CD4-positive, alpha-beta T cell (primary cell): Measurements from ENCODE around the gene HK3. TPM values are rescaled to one million over a fixed set of nuclear protein-coding genes. Genes with fewer than 3 reads are reported as not detected.

ENCODE experiments used
- ATAC-seq: fragments of 200-7000 bp; cut with Tn5 transposase; one replicate; pipeline ENCODE4 v1.10.0; 2022; ENCODE audit warnings: mild to moderate bottlenecking; ENCODE audit not compliant: poor library complexity
- CTCF ChIA-PET: fragments of 350-600 bp; sonication (Branson Sonifier 250); formaldehyde crosslinking; loops from one replicate; lab custom pipeline; 2021; ENCODE audit warnings: antibody characterized with exemption, inconsistent platforms; lab: Charles Lee
- POLR2A ChIA-PET: fragments of 350-600 bp; sonication (Branson Sonifier 250); formaldehyde crosslinking; loops from one replicate; lab custom pipeline; 2021; ENCODE audit warnings: antibody characterized with exemption, inconsistent platforms; lab: Charles Lee
- DNase-seq, 14 experiments: peaks; one replicate each; pipeline ENCODE4 v3.0.0-alpha.2; 2013 to 2020; ENCODE audit warnings: mixed read lengths in 2 of 14
- H3K27ac ChIP-seq, 2 donors: one replicate each; pipeline versions ENCODE4 v1.5.1 to v1.7.0; 2013; ENCODE audit warnings: low read length in 2 of 2, low read depth in 1 of 2, mild to moderate bottlenecking in 1 of 2
- H3K27me3 ChIP-seq, 2 experiments: 1 replicate in 1 of 2; 2 replicates in 1 of 2; pipeline versions ENCODE4 v1.6.1 to v1.7.0; 2013; ENCODE audit warnings: low read length in 2 of 2, control low read depth in 1 of 2, mild to moderate bottlenecking in 1 of 2, moderate library complexity in 1 of 2; ENCODE audit not compliant: insufficient read depth in 2 of 2, control insufficient read depth in 1 of 2
- H3K36me3 ChIP-seq: one replicate; pipeline ENCODE4 v1.6.1; 2013; ENCODE audit warnings: low read length, control low read depth; ENCODE audit not compliant: insufficient read depth
- H3K4me1 ChIP-seq: one replicate; pipeline ENCODE4 v1.6.1; 2013; ENCODE audit warnings: low read length, control low read depth; ENCODE audit not compliant: insufficient read depth
- H3K4me3 ChIP-seq: one replicate; pipeline ENCODE4 v1.5.1; 2013; ENCODE audit warnings: mild to moderate bottlenecking, low read length, moderate library complexity
- H3K9me3 ChIP-seq, 2 experiments: 1 replicate in 1 of 2; 2 replicates in 1 of 2; pipeline versions ENCODE4 v1.6.1 to v1.7.0; 2013; ENCODE audit warnings: low read length in 2 of 2, mild to moderate bottlenecking in 2 of 2, control low read depth in 1 of 2, moderate library complexity in 1 of 2; ENCODE audit not compliant: control insufficient read depth in 1 of 2, insufficient read depth in 1 of 2
- H3K27ac Mint-ChIP-seq: one replicate; pipeline ENCODE4 v1.8.0; 2020; ENCODE audit warnings: mixed read lengths
- H3K27me3 Mint-ChIP-seq: one replicate; pipeline ENCODE4 v1.8.0; 2021; ENCODE audit warnings: mixed read lengths
- H3K36me3 Mint-ChIP-seq: one replicate; pipeline ENCODE4 v1.8.0; 2021; ENCODE audit warnings: low read depth, mixed read lengths
- H3K4me1 Mint-ChIP-seq: one replicate; pipeline ENCODE4 v1.8.0; 2021; ENCODE audit warnings: low read depth, mixed read lengths
- H3K4me3 Mint-ChIP-seq: one replicate; pipeline ENCODE4 v1.8.0; 2020; ENCODE audit warnings: mild to moderate bottlenecking, mixed read lengths
- H3K9me3 Mint-ChIP-seq: one replicate; pipeline ENCODE4 v1.8.0; 2020; ENCODE audit warnings: mixed read lengths
- intact Hi-C, 2 experiments: fragments of 100-400 bp; cut with DNase I in 1 of 2; cut with micrococcal nuclease in 1 of 2; formaldehyde crosslinking; loops; one replicate each; pipeline versions ENCODE4 v1.15.1 to v1.9.0; 2023 to 2025; cut with DNase I, micrococcal nuclease
- total RNA-seq, 174 experiments: library from RNA in 2 of 174; stranded (reverse) in 2 of 174; gene quantifications; one replicate each; pipeline ENCODE4 v1.2.3 and lab custom pipeline; 2021 to 2026
- TF ChIP-seq, protein P1 (sequence below): fragments of 200-600 bp; IDR thresholded peaks from one replicate; pipeline ENCODE4 v1.8.0; 2022; ENCODE audit warnings: antibody characterized with exemption, mild to moderate bottlenecking

HK3 gene
- total RNA-seq, 2 experiments from 2014 or later = 0.74 to 1.2 TPM

DNA sequence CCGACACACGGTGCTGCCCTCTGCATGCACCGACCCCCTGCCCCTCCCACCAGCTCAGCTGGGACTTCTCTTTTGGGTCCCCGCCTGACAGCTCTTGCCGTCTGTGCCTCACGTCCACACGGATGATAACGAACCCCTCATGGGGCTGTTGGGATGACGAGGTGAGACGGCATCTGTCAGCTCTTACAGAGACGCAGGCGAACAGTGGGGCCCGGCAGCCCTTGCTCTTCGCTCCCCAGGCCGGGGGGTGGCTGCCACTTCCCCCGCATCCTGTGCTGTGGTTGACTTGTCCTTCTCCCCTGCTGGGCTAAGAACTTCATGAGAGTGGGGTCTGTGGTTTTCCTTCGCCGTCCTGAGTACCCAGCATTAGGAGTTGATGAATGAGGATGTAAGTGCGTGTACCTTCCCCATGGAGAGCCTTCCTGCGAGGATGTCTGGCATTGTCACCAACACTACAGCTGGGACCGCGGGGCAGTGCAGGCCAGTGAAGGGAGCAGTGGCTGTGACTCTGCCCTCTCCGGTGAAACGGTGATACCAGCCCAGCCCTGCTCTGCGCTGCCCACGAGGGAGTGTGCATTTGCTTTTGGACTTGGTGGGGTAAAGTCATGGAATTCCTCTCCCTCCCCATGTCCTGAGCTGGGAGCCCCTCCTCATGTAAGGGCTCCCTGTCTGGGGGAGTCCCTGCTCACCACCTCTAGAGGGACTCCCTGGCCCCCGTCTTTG, 23.2 kb downstream of the HK3 start:
- TF ChIP-seq, protein P1, sequence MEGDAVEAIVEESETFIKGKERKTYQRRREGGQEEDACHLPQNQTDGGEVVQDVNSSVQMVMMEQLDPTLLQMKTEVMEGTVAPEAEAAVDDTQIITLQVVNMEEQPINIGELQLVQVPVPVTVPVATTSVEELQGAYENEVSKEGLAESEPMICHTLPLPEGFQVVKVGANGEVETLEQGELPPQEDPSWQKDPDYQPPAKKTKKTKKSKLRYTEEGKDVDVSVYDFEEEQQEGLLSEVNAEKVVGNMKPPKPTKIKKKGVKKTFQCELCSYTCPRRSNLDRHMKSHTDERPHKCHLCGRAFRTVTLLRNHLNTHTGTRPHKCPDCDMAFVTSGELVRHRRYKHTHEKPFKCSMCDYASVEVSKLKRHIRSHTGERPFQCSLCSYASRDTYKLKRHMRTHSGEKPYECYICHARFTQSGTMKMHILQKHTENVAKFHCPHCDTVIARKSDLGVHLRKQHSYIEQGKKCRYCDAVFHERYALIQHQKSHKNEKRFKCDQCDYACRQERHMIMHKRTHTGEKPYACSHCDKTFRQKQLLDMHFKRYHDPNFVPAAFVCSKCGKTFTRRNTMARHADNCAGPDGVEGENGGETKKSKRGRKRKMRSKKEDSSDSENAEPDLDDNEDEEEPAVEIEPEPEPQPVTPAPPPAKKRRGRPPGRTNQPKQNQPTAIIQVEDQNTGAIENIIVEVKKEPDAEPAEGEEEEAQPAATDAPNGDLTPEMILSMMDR = no peak
- Histone ChIP-seq H3K9me3 (peaks cover 0 to 38% of the 10 kb centered on the region in 2 experiments), H3K27me3 (peaks cover 9 to 27% of the 10 kb centered on the region in 2 experiments), H3K4me1 (peaks cover 7% of the 10 kb centered on the region), H3K36me3 (no peaks in the 10 kb centered on the region), H3K27ac (no peak overlapping the region), H3K4me3 (no peak overlapping the region)
- intact Hi-C loops = no loop called here
- Mint-ChIP-seq H3K27me3 (peaks cover 22% of the 10 kb centered on the region), H3K36me3 (no peaks in the 10 kb centered on the region), H3K9me3 (no peaks in the 10 kb centered on the region), H3K4me3 (no peak overlapping the region), H3K4me1 (peaks cover 5% of the 10 kb centered on the region), H3K27ac (no peak overlapping the region)
- ATAC-seq (no peak), DNase-seq (no peak)
- ChIA-PET CTCF (no interaction called here), POLR2A (no interaction called here)

DNA sequence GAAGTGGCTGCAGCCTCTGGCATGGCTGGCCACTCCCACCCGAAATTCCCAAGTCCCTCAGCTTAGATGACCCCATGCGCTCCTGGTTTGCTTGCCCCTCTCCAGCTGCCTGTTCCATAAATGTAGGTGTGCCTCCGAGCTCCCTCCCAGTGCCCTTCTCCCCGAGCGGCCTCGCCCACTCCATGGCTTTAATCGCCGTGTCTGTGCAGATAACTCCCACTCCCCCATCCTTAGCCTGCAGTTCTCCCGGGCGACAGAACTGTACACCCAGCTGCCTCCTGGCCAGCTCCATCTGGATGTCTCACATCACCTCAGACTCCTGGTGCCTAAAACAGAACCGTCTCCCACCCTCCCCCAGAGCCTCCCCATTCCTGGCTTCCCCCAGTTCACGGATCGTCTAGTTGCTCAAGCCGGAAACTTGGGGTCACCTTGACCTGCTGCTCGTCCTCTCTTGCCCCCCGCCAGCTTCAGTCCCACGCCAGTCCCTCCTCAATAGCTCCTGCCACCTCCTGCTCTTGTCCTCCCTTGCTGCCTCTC, 24.1 kb downstream of the HK3 start:
- CTCF ChIA-PET = interaction anchor here (0.5 kb wide), 1 partner anchor 213 kb away, joined by 3 read pairs; no protein-coding TSS in a partner anchor
- Mint-ChIP-seq H3K9me3 (no peaks in the 10 kb centered on the region), H3K27me3 (peaks cover 22% of the 10 kb centered on the region), H3K4me1 (peaks cover 5% of the 10 kb centered on the region), H3K27ac (no peak overlapping the region), H3K36me3 (no peaks in the 10 kb centered on the region), H3K4me3 (no peak overlapping the region)
- no peak for DNase-seq
- Histone ChIP-seq H3K27ac (no peak overlapping the region), H3K9me3 (peaks cover 0 to 46% of the 10 kb centered on the region in 2 experiments), H3K27me3 (peaks cover 9 to 27% of the 10 kb centered on the region in 2 experiments), H3K4me1 (peaks cover 13% of the 10 kb centered on the region), H3K4me3 (no peak overlapping the region), H3K36me3 (no peaks in the 10 kb centered on the region)
- no peak for ATAC-seq
- intact Hi-C loops = no loop called here
- POLR2A ChIA-PET = no interaction called here
- TF ChIP-seq, protein P1 = no peak

DNA sequence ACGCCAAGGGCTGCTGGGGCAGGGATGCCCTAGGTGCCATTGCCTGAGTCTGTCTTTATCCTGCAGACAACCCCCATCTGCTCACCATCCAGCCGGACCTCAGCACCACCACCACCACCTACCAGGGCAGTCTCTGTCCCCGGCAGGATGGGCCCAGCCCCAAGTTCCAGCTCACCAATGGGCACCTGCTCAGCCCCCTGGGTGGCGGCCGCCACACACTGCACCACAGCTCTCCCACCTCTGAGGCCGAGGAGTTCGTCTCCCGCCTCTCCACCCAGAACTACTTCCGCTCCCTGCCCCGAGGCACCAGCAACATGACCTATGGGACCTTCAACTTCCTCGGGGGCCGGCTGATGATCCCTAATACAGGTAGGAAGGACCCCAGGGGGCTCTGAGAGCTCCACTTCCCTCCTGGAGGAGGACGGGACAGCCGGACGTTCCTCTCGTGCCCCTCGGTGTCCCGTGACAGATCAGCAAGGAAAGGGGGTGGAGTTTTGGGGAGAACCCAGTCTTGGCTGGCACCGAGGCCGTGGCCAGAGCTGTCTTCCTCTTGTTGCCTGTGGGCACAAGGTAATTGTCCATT, 24.9 kb downstream of the HK3 start:
- peaks cover 9 to 27% of the 10 kb centered on the region in 2 experiments for H3K27me3 ChIP-seq
- H3K4me1 ChIP-seq = peaks cover 20% of the 10 kb centered on the region
- no peak for ATAC-seq
- no peak overlapping the region for H3K4me3 Mint-ChIP-seq
- TF ChIP-seq, protein P1 = no peak
- POLR2A ChIA-PET = no interaction called here
- H3K36me3 Mint-ChIP-seq = no peaks in the 10 kb centered on the region
- DNase-seq = no peak
- H3K9me3 ChIP-seq = peaks cover 0 to 53% of the 10 kb centered on the region in 2 experiments
- peaks cover 5% of the 10 kb centered on the region for H3K4me1 Mint-ChIP-seq
- H3K4me3 ChIP-seq = no peak overlapping the region
- H3K27ac Mint-ChIP-seq = no peak overlapping the region
- CTCF ChIA-PET = no interaction called here
- H3K27me3 Mint-ChIP-seq = peaks cover 22% of the 10 kb centered on the region
- intact Hi-C loops = no loop called here
- H3K9me3 Mint-ChIP-seq = no peaks in the 10 kb centered on the region
- no peak overlapping the region for H3K27ac ChIP-seq
- H3K36me3 ChIP-seq = no peaks in the 10 kb centered on the region
